NK-92 (cell line): Measurements from ENCODE around the gene MAP4K2.

Experiments used
- DNase-seq: peaks from one replicate; lab custom pipeline; 2025; ENCODE audit not compliant: unreplicated experiment; lab: John Stamatoyannopoulos, UW

Gene MAP4K2

DNA sequence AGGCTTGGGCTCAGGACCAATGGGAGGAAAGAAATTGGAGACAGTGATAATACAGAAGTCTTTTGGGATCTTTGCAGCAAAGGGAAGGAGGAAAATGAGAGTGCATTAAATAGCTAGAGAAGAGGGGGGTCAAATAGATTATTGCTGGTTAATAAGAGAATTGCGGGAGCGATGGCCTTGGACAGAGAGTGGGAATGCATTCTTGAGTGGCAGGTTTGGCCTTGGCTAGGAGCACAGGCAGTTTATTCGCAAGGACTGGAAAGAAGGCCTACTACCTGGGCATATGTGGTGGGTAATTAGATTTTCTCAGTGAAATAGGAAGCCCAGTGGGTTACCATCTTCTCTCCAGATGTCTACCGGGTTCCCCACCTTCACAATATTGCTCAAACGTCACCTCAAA, 10.8 kb upstream of the MAP4K2 start:
- no peak for DNase-seq

DNA sequence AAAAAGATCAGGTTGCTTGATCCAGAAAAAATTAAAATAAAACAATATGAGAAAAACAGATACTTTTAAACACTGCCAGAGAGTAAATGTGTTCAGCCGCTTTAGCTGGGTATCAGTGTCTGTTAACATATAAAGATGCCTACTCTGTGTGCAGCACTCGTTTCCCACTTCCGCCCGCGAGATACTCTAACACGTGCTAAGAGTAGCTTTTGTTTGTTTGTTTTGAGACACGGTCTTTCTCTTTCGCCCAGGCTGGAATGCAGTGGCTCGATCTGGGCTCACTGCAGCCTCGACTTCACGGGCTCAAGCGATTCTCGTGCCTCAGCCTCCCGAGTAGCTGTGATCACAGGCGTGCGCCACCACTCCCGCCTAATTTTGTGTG, 7.9 kb upstream of the MAP4K2 start:
- no peak for DNase-seq

DNA sequence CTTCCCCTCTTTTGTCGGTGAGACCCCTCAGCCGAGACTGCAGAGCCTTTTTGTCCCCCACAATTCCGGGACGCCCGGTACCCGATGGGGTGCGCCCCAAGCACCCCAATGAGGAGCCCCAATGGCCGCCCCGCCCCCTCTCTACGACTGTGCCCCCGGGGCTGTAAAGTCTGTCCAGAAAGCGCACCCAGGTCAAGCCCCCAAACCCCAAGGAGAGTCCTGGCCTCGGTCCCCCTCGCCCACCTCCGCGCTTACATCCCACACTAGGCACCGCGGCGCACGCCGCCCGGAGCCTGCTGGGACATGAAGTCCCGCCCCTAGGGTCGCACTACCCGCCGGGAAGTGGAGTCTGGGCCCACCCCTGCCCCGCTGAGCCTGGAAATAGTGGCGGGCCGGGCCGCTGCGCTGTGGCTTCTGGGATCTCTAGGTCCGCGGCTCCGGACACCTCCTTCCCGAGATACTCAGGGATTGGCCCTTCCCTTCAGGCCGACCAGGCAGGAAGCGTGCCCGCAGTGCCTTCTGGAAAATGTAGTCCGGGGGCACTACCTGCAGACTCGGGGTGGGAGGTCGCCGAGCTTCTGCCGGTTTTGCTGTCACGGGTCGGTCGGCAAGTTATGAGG, 7.4 kb upstream of the MAP4K2 start, which contains the start of gene MEN1:
Gene MEN1 (minus strand): TSS at position 281 of the 620 bp plus-strand sequence. CDS start 442 bp downstream, outside the sequence.
- DNase-seq: no peak

DNA sequence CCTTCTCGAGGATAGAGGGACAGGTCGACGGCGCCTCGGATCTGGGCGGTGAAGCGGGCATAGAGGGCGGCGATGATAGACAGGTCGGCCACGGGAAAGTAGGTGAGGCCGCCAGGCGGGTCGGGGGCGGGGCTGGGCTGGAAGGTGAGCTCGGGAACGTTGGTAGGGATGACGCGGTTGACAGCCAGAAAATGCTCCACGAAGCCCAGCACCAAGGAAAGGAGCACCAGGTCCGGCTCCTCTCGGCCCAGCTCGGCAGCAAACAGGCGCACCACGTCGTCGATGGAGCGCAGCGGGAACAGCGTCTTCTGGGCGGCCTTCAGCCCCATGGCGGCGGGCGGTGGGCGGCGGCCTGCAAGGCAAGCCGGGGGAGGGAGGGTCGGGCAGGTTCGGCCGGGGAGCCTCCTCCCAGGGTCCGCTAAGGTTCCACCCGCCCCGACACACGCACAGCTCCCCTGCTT, 6.8 kb upstream of the MAP4K2 start:
- DNase-seq: no peak

DNA sequence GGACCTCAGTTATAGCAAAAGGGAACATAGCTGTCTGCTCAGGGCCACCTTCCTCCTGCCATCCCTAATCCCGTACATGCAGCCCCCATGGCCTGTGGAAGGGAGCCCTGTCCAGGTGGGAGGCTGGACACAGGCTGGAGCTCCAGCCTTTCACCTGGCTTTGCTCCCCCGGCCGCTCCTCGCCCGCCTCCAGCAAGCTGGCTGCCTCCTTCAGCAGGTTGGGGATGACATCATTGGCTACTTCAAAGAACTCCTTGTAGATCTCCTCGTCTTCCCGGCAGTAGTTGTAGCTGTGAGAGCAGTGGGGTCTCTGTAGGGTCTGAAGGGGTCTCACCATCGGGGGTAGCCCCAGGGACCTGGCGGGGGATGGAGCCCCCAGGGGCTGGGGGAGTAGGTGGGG, 2.5 kb upstream of the MAP4K2 start:
- DNase-seq: no peak

DNA sequence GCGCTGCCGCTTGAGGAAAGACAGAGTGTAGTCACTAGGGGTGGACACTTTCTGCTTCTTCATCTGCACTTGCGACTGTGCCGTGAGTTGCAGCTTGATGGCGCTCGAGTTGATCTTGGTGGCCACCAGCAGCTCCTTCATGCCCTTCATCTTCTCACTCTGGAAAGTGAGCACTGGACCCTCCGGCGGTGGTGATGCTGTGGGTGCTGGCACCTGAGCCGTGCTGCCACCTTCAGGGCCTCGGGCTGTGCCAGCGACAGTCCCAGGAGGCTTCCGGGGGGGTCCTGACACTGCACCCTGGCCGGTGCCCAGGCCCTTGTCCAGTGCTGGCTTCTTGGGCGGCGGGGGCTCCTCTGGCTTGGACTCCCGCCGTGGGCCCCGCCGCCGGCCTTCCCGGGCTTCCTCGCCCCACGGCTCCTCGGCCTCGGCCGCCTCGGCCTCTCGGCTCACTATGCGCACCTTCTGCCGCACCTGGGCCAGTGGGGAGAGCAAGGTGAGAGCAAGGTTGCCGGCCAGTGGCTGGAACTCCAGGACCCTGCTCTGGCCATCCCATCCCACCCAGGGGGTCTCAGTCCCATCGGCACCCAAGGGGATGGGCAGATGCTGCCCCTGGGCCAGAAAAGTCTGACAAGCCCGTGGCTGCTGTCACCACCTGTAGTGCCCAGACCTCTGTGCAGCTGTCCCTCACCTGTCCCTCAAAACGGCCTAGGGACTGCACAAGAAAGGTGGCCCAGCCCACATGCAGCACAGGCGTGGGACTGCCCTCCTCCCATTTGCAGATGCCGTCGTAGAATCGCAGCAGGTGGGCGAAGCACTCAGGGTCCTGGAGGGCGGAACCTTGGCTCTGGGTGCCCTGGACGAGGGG, 1.6 kb upstream of the MAP4K2 start:
- no peak for DNase-seq

DNA sequence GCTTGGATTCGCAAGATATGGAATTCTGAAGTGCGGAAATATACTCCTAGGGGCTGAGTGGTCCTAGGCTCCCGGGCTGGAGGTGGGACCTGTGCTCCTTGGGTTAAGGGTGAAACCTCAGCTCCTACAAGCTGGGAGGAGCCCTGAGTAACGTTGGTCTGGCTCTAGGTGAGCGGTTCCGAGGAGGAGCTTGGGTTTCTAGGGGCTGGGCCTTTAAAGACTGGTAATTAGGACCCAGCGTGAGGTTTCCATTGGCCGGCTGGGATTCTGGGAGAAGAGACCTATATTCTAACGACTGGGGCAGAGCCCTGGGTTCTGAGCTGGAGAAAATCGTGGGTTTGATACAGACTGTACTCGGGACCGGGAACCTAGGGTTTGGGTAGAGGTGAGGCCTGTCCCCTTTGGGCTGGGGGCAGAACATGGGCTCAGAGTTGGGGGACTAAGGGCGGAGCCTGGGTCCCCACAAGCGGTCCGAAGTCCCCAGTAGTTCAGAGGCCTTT, 882 bp upstream of the MAP4K2 start:
- no peak for DNase-seq

DNA sequence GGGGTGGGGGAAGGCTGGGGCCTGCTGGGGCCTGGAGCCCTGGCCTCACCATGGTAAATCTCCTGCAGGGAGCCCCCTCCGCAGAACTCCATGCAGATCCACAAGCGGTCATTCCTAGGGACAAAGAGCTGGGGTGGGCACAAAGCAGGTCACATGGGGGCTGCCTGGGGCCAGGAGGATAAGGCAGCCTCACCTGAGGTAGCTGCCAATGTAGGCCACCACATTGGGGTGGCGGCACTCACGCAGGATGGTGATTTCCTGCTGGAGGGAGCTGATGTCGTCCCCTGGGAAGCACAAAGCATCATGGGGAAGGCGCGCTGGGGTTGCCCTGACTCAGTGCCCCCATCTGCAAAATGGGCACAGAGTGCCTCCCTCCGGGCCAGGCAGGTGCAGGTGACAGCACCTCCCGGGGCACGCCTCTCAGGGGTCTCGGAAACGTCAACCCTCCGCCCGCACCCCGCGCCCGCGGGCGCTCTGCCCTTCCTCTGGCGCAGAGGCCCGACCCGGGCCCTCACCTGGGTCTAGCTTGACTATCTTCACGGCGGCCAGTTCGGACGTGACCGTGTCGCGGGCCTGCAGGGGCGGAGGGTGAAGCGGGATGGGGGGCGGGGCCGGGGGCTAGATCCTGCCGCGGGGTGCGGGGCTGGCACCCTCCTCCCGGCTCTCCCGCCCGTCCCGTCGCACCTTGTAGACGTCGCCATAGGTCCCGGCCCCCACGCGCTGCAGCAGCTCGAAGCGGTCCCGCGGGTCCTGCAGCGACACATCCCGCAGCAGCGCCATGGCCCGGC, 450 bp downstream of the MAP4K2 start:
- no peak for DNase-seq

DNA sequence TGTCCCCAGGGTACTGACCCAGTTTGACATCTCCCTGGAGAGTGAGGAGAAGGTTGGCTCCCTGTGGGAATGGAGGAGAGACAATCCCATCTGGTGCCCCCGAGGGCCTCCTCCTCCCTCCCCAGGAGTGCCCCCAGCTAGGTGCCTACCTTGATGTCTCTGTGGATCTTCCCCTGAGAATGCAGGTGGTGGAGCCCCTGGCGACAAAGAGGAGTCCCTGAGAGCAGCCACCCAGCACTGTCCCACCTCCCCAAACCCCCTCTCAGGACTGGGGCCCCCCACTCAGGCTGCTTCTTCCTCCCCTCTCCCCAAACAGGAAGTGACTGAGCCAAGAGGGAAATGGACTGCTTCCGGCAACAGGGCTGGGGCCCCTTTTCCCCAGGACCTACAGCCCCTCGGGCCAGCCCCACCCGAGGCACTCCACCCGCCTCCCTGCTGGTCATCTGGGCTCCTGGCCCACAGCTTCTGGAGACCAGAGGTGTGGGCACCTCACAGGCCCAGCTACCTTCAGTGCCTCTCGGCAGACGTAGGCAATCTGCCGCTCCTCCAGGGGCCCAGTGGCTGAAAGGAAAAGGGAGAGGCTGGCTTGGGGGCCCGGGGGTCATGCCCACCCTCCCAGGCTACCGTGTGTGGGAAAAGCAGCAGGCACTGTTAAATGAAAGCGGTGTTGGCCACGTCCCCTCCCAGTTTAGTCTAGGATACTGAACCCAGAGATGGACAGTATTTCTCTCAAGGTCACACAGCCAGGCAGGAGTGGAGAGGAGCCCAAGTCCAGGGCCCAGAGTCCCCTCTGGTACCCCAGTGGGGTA, 1.2 kb downstream of the MAP4K2 start:
- DNase-seq: no peak

DNA sequence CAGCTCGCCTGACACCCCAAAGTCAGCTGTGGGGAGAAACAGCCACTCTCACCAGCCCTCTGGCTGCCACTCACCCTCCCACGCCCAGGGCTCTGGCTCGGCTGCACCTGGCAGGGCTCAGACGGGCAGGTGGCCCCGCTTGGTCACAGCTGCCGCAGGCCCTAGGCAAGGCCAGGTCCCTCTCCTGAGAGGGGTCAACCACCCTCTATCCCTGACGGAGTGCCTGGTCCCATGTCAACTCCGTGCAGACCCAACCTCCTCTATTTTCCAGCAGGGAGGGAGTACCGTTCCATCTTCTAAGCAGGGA, 1.9 kb downstream of the MAP4K2 start:
- DNase-seq: no peak

DNA sequence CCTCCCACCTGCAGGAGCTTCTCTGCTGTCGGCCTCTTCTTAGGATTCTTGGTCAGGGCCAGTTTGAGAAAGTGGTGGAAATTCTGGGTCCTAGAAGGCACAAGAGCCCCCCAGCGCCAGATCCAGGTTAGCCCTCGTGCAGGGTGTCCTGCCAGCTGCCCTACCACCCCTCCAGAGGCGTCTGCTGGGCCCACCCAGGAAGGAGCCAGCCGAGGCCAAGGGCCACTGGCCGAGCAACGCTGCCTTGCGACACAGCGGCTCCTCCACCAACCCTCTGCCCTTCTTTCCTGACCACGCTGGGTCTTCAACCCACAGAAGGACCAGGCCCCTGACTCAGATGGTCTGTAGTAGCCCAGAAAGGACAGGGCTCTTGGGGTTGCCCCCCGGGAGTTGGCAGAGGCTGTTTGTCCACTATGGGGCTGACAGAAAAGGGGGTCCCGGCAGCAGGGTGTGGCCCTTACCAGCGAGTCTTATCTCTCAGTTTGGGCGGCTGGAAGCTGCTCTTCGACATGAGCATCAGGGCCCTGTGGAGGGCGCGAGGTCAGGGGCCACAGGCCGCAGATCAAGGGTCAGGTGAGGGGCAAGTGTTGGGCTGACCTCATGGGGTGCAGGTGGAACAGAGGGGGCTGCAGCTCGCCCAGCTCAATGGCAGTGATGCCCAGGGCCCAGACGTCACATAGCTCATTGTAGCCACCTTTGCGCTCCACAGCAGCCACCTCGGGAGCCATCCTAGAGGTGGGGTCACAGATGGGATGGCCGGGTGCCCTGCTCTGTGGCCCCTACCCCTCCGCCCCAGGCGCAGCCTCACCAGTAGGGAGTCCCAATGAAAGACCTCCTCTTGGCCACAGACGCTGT, 2.5 kb downstream of the MAP4K2 start:
- DNase-seq: no peak

DNA sequence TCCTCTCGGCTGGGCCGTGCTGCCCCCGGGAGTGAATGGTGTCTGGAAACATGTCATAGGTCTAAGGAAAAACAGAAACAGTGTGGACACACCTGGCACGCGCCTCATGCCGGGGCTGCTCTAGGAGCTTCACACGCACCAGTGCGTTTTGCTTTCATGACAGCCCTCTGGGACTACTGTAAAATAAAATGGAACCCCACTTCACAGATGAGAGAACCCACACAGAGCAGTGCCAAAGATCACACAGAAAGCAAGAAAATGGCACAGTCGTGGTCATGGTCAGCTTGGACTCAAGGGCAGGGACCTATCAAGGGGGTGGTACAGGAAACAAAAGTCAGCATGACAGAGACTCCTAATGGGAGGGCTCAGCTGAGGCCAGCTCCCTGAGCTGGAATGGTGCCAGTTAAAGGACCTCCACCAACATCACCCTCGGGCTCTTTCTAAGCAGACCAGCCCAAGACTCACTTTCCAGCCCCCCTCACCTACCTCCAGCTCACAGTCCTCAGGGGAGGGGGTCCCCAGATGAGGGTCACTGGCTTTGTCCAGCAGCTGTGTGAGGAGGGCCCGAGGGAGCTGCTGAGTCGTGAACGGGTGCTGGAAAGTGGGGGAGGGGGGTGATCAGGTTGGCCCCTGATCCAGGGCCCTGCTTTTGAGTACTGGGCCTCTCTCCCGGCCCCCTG, 3.3 kb downstream of the MAP4K2 start:
- no peak for DNase-seq

DNA sequence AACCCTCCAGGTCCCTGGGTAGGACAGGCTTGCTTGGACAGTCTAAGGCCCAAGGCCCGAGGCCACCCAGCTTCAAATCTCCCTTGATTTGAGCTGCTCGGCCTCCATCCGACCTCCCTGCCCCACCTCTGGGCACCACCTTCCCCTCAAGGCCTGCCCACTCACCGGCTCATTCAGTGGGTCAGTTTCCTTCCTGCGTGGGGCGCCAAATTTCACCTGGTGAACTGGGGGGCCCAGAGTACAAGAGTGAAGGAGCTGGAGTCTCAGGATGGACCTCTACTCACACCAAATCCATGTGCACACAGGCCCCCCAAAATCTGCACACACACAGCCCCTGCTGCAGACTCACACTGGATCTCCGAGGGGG, 3.8 kb downstream of the MAP4K2 start:
- no peak for DNase-seq

DNA sequence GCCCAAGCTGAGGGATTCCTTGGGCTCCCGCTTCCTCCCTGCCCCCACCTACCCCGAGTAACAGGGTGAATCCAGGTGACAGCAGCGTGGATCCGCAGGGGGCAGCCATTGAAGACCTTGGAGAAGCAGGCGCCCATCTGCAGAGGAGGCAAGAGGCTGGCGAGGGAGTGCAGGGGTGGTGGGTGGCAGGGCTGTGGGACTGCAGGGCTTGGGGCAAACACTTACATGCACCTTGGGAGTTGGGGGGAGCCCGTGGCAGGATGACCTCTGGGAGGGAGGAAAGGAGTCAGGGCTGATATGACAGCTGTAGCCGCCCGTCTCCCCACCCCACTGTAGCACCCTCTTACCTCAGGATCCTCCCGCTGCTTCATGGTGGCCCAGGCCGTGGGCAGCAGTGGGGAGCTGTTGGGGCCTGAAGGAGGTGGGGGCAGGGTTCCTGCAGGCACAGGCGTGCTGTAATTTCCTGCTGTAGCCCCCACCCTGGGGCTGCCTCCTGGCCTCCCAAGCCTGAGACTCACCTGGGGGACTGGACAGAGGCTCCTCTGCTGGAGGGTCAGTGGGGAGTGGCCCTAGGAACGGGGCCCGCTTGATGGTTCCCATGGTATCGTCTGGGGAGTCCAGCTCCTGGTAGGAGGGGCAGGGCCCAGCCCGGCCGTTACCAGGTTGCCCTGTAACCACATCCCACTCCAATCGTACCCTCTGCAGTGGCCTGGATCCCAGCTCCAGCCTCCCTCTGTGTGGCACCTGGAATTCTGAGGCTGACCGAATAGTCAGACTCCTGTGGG, 6.1 kb downstream of the MAP4K2 start:
- DNase-seq: no peak

DNA sequence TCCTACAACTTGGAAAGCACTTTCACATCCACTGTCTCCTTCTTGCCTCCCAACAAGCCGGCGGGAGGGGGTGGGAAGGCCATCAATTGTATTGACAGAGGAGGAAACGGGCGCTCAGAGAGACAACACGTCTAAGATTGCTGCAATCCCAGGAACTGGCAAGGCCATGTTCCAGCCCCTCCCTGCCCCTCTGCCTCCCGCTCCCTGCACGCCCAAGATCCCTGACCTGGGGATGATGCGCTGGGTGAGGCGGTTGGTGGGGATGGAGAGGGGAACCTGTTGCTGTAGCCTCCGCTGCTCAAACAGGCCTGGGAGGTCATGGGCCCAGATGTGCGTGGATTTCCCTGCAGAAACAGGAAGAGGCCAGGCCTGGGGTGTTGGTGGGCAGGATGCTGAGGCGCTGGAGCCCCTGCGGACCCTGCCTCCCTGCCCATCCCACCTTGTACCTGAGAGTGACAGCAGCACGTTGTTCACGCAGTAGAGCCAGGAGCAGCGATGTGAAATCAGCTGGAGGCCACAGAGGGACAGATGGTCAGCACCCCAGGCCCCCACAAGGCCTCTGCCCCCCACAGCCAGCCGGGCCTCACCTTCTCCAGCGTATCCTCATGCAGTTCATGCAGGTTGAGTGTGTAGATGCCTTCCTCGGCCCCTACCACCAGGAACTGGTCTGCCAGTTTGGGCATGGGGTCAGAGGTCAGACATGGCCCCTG, 6.8 kb downstream of the MAP4K2 start:
- DNase-seq: no peak

DNA sequence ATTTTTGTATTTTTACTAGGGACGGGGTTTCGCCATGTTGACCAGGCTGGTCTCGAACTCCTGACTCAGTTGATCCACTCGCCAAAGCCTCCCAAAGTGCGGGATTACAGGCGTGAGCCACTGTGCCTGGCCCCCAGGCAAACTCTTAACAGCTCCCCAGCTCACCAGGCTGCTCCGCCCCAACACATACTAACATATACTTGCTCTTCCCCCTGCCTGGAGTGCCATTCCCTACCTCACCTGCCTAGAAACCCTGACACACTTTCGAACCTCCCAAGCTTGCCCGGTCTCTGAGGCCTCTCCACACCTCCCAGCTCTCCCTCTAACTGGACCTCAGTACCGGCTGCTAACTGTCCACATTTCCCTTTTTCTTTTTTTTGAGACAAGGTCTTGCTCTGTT, 8.5 kb downstream of the MAP4K2 start:
- DNase-seq: no peak

DNA sequence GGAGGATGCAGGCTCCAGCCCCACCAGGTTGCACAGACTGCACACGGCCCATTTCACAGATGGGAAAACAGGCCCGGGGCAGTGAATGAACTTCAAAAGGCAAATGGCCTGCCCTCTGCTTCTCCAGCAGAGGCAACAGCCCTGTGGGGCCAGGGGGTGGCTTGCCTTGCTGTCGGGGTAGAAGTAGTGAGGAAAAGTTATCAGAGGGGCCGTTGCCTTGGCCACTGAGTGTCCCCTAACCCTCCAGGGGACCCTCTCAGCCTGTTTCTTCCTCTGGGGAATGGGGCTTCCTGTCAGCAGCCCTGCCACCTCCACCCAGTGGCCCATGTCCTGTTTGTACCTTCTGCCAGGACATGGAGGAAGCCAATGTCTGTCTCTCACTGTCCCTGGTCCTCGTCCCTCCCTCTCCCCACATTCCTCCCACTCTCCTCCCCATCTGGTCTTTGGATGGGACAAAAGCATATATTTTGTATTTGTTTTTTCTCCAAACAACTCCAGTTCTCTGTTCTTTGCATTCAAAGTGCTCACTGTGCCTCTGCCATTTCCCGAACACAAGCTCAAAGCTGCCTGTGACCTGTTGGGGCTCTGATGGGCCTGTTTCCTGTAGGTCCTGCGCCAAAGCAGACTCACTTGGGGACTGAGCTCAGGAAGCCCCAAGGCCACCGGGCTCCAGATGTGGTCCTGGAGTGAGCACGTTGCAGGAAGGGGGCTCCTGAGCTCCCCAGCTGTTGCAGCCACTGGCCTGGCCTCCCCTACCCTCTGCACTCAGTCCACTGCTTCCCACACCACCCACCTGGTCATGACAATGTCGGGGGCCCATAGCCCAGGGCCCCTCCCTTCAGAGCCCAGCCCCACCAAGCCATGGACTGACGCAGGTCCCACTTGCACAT, 9.5 kb downstream of the MAP4K2 start:
- no peak for DNase-seq
